Stimulated activated CD8-positive, alpha-beta memory T cell treated with anti-CD3 and anti-CD28 coated beads, Interleukin-15, amount 100 ng/mL, for 1 hour (primary cell): ENCODE measurements around the gene FOXA1.

Experiments used
- DNase-seq: peaks from one replicate; pipeline ENCODE4 v3.0.0-alpha.2; 2020; ENCODE audit warnings: low read depth

The FOXA1 gene

GRCh38 chr14:37589715-37590427, 5.2 kb downstream of the FOXA1 start:
- no peak for DNase-seq

DNA sequence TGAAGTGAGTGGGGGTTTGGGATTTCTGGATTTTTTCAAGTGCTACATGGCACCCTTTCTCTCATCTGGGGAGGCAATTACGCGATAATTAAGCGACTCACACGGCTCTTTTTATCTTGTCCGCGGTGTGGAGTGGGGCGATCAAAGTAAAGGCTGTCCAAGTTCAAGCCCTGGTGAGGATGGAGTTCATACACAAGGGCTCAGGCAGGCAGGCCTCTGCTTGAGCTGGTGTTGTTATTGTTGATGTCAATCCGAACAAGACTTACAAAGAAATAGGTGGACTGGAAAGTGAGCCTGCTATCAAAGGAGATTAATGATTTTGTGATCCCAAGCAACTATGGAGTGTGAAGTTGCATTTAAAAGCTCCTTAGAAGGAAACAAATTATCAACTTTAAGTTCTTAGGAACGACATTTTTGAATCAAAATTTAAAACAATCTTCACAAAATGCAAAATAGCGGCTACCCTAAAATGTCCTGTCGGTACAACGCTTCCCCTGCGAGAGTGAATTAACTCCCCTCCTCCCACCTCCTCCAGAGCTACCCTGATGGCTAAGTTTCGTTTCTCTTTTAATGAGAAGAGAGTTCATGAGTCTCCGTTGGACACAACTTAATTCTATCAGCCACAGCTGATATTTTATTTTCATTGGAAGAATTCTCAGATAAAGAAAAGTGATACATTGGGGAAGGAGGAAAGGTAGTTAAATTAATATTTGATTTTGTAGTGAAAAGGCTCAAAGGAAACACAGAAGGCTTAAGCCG, 5.9 kb downstream of the FOXA1 start:
- no peak for DNase-seq

DNA sequence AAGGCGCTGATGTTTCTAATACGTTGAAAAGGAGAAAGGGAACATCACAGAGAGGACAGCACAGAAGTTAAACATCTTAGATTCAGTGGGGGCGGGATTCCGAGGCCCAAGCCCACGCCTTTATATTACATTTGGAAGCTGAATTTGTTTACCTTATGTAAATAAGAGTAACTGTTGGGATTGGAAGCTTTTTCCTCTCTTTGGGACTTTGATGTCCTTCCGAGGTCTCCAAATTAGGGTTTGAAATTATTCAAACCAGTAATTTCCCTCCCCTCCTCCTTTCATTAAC, 6.4 kb downstream of the FOXA1 start:
- DNase-seq, result no peak

- no peak for DNase-seq
Observed at GRCh38 chr14:37587881-37588666, 7.0 kb downstream of the FOXA1 start.

DNA sequence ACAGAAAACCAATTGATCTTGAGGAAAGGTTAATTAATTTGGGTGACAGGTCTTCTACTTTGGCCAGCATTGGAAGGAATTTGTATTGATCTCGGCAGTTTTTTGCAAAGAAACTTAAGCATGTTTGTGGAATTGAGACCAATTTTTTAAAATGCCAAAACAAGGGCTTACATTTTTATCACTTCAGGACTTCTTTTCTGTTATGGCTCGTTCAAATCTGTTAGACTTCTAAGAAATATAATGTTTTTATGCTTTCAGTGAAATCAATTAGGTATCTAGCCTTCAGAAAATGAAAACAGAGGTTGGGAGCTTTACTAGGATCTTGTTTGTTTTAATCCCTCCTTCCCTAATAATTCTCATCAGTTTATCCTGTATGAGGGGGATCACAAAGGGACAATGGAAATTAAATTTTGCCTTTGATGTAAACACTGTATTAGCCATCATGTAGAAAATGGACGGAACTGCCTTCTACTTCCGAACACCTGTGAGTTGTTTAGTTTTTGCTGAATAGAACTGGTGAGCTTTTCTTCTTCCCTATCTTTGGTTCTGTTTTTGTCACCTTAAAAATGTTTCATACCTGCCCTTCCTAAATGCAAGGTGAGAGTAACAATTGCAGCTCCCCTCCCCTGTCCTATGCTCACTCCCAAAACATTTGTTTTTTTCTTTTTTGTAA, 7.8 kb downstream of the FOXA1 start:
- no peak for DNase-seq

DNA sequence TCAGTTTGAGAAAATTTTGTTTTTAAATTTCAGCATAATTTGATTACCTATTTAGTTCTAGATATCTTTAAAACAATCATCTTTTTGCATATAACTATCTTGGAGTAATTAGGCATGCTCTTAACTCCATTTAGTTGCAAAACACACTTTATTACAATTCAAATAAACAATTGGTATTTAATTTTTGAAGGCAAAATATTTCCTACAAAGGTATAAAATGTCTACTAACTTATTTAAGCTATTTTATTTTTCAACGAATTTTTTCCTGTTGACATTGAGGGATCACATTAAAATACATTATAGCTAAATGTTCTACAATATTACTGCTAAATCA, 8.3 kb downstream of the FOXA1 start:
- no peak for DNase-seq

DNA sequence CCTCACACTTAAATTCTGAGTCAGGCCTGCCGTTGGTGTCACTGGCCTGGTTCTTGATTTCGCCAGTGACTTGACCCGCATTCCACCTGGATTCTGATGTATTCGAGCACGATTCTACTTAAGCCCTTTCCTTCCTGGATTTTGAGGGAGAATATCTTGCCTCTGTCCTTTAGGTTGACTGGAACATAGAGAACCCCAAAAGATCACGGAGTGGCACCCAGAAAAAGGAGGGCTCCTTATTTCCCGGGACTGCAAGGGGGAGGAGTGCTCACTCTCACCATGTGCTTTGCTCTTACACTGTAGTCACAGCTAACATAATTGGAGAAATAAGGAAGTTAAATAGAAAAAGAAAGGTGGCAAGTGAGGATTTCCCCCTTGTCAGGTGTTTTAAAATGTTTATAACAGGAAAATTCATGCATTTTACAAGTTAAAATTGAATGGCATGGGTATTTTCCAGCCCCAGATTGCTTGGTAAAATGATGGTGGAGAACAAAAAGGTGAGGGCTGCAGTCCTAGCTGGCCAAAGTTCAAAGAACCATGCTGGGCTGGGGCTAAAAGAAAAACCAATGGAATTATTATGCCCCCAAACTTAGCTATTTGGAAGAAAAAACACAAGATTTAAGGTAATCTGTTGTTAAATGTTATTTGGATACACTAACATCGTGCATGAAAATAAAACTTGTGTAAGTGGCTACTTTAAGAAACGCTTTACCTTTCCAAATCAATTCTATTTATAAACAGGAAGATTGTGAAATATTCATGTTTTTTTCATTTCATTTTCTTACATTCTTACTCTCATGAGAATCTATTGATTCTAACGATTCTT, 8.9 kb downstream of the FOXA1 start:
- no peak for DNase-seq

DNA sequence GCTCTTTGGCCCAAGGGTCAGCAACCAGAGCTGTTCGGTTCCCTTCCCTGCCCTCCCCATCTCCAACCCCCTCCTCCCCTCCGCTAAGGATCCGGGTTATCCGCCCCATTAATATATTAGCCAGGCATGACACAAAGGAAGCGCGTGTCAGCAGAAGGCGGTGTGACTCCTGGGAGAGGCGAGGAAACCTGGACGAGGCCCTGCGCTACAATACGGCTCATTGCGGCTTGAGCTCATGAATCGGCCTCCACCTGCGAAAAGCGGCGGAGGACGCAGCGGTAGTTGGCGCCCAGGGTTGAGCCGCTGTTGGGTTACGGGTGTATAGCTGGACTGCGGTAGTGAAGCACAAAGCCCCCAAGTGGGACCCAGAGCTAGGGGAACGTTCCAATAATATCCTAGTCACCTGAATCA, 9.9 kb downstream of the FOXA1 start:
- DNase-seq, result no peak

DNA sequence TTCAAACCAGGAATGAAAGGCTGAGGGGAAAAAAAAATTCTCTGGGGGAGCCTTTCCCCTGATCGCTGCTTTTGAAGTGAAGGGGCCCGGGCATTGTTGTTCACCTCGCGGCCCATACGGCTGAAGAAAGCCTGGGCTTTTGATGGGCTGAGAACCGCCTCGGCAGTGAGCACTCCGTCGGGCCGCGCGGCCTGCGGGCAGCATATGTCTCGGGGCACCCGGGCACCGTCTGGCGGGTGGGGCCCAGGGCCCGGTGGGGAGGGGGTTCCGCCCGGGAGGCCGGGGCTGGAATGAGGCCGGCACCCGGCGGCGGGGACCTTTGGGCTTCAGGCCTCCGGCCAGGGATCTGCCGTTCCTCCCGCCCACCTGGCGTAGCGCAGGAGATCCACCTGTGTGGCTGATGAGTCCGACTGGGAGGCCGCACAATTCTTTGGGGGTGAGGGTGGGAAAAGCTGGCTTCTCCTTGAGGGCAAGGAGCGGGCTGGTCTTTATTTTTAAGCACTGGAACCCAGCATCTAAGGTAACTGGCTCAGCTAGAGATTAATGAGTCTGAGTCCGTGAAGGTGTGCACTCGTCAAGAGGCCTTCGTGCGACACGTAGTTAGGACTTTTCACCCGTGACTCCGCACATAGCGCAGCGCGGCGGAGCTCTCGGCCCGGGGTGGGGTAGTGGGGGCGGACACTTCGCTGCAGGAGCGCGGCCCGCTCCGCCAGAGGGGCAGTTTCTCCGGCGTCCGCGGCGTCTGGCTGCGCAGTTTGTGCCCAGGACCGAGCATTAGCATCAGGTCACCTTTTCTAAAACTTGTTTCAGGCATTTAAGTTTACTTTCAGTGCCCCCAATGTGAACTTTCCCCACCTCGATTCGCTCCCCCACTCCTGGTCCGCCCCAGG, 10.6 kb downstream of the FOXA1 start:
- DNase-seq, result no peak

- DNase-seq, result no peak
Observed at GRCh38 chr14:37583358-37584210, 11.5 kb downstream of the FOXA1 start.

GRCh38 chr14:37580146-37580545, 14.9 kb downstream of the FOXA1 start:
- DNase-seq, result no peak

DNA sequence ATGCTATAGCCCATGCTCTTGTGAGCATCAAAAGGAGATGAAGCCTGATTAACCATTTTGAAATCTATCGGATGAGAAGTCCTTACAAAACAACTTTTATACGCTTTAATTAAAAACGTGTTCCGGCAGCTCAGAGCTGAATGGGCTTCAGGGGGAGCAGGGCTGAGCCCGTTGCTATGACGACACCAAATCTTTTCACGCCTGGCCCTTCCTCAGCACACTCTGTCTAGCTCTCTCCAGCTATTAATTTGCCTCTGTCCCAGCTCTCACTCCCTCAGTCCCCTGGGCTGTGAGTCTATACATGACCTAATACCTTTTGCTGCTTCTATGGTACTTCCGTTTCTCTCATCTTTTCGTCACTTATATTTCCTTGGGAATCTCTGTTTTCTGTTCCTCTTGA, 15.8 kb downstream of the FOXA1 start:
- no peak for DNase-seq

DNA sequence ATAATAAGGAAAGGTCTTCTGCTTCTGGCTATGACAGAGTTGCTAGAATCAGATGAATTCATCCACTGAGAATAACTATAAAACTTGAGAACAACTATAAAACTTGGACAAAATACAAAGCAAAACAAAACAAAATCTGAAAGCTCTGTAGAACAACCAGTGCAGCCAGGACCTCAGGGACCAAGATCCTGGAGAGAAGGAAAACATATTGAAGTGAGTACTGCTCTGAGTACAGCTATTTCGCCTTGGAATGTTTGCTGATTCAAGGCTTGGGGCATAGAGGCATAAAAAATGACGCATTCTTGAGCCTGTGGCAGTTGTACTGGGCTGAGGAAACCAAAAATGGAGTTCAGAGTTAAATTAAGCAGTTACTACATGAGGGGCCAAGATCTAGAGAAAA, 21.7 kb downstream of the FOXA1 start:
- DNase-seq, result no peak

DNA sequence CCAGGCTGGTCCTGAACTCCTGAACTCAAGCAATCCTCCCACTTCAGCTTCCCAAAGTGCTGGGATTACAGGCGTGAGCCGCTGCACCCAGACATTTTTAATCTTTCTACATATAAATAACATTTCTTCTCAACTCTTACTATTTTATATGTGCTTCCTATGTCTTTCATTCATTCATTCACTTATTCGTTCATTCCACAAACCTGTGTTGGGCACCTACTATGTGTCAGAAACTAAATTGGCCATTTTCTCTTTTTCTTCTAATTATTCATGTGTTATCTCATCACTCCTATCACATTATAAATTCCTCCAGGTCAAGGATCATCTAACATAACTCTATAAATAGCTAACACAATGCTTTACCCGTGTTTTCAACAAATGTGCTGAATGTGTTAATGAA, 23.7 kb downstream of the FOXA1 start:
- DNase-seq, result no peak

- DNase-seq, result no peak
Observed at GRCh38 chr14:37569729-37570128, 25.3 kb downstream of the FOXA1 start.

DNA sequence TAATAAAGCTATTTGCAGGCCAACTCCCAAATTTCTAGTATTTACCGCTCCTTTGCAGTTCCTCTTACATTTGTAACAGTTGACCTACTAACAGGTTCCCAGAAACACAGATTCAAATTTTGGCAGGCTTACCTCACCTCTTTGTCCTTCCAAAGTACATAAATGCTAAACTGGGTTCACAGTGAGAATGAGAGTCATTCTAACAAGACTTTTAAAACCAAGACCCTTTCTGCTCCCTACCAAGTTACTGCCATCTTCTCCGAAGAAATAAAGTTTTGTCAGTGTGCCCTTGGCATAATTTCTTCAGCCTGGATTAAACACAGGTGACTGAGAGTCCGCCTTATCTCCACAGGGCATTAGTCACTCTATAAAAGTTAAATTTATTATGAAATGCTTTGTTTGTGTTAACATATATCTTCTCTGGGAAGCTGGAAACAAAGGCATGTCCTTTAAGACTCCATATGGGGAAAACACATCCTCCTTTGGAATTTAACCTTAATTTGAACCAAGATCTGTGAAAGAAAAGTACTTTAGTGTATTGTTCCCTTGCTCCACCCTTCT, 28.2 kb downstream of the FOXA1 start:
- DNase-seq, result no peak

GRCh38 chr14:37565550-37565949, 29.5 kb downstream of the FOXA1 start:
- no peak for DNase-seq

- DNase-seq, result no peak
Observed at GRCh38 chr14:37563189-37563588, 31.9 kb downstream of the FOXA1 start.

DNA sequence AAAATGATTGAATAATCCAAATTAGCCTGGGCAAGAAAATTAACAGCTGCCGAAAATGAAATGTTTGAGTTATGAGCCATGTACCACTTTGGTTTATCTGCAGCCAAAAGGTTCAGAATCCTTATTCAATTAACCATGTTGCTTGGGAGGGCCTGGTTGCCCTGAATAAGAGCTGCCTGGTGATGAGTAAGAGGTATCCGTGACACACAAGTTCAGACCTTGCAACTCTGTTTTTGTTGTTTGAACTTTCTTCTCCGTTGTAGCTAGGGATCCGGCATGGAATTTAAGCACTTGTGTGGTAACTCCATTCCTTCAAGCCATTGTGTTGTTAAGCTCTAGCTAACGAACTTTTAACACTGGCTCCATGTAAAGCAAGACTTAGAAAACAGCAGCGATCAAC, 35.7 kb downstream of the FOXA1 start:
- no peak for DNase-seq

DNA sequence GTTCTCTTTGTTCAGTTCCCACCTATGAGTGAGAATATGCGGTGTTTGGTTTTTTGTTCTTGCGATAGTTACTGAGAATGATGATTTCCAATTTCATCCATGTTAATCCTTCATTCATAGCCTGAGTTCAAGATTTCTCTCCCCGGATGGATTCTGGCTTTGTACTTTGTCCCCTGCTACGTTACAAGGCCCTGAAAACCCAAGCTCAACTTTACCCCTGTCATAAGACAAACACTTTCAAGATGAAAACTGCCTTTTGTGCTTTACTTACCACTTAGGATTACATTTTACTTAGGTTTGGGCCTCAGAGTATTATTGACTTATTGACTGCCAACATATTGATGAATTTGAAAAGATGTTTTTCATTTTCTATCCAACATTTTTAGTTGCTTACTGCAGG, 36.3 kb downstream of the FOXA1 start:
- no peak for DNase-seq
